ENCODE results near the gene ATP5PF.

DNA sequence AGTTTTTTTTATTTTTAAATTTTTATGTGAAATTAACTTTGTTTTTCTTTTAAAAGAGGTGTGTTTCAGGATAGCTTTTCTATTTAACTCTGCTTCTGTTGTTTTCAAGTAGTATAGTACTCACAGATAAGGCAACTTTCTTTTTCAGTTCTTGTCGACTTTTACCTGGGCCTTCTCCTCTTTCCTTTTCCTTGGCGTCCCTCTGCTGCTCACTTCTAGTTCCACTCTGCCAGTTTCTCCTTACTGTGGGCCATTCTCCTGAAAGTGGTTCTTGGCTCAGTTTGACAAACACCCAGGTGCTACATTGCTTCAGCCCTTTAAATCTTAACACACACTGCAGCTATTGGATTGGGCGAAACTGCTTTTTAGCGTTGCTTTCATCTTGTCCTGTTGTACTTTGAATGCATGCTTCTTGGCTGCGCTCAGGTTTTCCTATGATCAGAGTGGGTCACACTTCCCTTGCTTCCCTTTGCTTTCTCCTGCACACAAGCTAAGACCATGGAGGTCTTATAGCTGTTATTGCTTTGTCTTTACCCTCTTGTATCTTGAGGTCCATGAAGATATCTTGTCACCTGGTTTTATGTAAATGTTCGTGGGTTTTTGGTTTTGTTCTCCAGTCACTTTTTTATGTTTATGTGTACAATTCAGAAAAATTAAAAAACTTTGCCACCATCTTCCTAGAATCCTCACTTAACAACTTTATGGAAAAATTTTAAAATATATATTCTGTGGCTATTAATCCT lies 21.7 kb upstream of the ATP5PF start:
- no peak for TF ChIP-seq POLR2A (IDR thresholded peaks at IDR 0.05)
- TF ChIP-seq, protein P1, sequence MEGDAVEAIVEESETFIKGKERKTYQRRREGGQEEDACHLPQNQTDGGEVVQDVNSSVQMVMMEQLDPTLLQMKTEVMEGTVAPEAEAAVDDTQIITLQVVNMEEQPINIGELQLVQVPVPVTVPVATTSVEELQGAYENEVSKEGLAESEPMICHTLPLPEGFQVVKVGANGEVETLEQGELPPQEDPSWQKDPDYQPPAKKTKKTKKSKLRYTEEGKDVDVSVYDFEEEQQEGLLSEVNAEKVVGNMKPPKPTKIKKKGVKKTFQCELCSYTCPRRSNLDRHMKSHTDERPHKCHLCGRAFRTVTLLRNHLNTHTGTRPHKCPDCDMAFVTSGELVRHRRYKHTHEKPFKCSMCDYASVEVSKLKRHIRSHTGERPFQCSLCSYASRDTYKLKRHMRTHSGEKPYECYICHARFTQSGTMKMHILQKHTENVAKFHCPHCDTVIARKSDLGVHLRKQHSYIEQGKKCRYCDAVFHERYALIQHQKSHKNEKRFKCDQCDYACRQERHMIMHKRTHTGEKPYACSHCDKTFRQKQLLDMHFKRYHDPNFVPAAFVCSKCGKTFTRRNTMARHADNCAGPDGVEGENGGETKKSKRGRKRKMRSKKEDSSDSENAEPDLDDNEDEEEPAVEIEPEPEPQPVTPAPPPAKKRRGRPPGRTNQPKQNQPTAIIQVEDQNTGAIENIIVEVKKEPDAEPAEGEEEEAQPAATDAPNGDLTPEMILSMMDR (IDR thresholded peaks at IDR 0.05): no peak
- TF ChIP-seq POLR2AphosphoS5 (IDR thresholded peaks at IDR 0.05): no peak
- no peak for TF ChIP-seq EP300 (IDR thresholded peaks at IDR 0.05)

Measured in sigmoid colon (tissue), 4 donors.